Measurements from ENCODE around the gene HDDC2.

The HDDC2 gene

DNA sequence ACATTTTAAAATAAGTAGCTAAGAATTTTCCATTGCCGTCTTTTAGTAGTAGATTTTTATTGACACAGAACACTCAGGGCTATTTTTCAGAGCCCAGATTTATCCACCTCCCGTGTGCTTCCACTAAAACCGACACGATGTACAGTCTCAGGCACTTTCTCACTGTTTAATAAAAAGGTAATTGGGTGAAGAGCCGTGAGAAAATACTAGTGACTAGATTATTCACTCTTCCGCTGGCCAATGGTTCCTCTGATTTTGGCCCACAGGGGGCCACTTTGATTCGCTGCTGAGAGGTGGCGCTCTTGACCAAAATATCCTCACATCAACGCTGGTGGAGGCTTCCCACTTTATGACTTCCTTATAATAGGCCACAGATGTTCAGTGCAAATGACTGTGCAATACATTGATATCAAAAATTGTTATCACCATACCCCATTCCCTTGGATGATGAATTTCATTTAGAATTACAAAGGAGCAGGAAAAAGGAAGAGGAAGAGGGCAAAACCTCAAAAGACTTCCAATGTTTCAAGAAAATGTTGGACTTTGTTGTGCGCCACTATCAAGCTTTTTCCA is 12.3 kb upstream of the HDDC2 start:
- CTCF ChIA-PET: interaction anchor here (0.5 to 1.9 kb wide), 14 partner anchors 9 to 688 kb away, joined by 3 to 11 read pairs (median 4); no protein-coding TSS in a partner anchor
- DNase-seq (ENCODE audit: extremely low spot score): peak; percentile 75
- POLR2A ChIA-PET: interaction anchor here (0.8 kb wide), 1 partner anchor 53 kb away, joined by 3 read pairs; no protein-coding TSS in a partner anchor
- TF ChIP-seq ARNT (IDR thresholded peaks at IDR 0.05) (no peak), SP1 (IDR thresholded peaks at IDR 0.05) (no peak), NFRKB (IDR thresholded peaks at IDR 0.05) (no peak), FOXM1 (IDR thresholded peaks at IDR 0.05; ENCODE audit: borderline replicate concordance) (no peak), FOXK2 (IDR thresholded peaks at IDR 0.05) (no peak), CTBP1 (IDR thresholded peaks at IDR 0.05; ENCODE audit: borderline replicate concordance) (no peak)

DNA sequence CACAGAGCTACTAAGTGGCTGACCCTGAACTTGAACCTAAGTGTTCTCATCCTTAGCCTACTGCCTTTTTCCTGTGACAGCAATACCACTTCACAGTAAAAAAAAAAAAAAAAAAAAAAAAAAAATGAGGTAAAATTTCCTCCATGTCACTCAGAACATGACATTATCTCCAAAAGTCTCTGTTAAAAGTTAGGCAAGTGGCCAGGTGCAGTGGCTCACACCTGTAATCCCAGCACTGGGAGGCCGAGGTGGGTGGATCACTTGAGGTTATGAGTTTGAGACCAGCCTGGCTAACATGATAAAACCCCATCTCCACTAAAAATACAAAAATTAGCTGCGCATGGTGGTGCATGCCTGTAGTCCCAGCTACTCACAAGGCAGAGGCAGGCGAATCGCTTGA is 11.2 kb upstream of the HDDC2 start:
- no peak for TF ChIP-seq HDGF (IDR thresholded peaks at IDR 0.05; ENCODE audit: borderline replicate concordance)
- no peak for TF ChIP-seq SP1 (IDR thresholded peaks at IDR 0.05)
- no peak for TF ChIP-seq LEF1 (IDR thresholded peaks at IDR 0.05; ENCODE audit: borderline replicate concordance)
- no peak for TF ChIP-seq ELF4 (IDR thresholded peaks at IDR 0.05)
- no peak for TF ChIP-seq SUZ12 (IDR thresholded peaks at IDR 0.05)
- no peak for TF ChIP-seq L3MBTL2 (conservative IDR thresholded peaks at IDR 0.05)
- no peak for TF ChIP-seq FOXK2 (IDR thresholded peaks at IDR 0.05)
- ChIA-PET CTCF (interaction anchor here (0.8 to 1.9 kb wide), 5 partner anchors 54 to 477 kb away, joined by 3 to 10 read pairs (median 4); no protein-coding TSS in a partner anchor), POLR2A (no interaction called here)
- DNase-seq (ENCODE audit: extremely low spot score): no peak

DNA sequence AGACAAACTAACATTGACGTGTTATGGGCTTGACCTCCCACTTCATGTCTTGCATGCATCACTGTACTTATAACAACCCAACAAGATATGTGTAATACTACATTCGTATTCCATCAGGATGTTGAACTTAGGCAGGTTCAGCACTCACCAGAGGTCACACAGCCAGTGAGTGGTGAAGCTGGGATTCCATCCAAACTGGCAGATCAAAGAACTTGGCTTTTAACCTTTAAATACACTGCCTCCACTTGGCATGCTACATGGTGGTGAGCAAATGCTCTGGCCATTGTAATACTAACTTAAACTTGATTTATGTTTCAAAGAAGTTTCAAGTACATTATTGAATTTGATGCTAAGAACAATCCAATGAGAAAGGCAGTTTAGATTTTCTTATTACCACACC is 10.7 kb upstream of the HDDC2 start:
- ChIA-PET CTCF (interaction anchor here (0.6 to 1.0 kb wide), 3 partner anchors 54 to 445 kb away, joined by 3 to 4 read pairs (median 4); no protein-coding TSS in a partner anchor), POLR2A (no interaction called here)
- no peak for DNase-seq (ENCODE audit: extremely low spot score)
- TF ChIP-seq ARNT (IDR thresholded peaks at IDR 0.05) (no peak), ZNF384 (IDR thresholded peaks at IDR 0.05) (no peak), L3MBTL2 (conservative IDR thresholded peaks at IDR 0.05) (no peak), BHLHE40 (IDR thresholded peaks at IDR 0.05; ENCODE audit: borderline replicate concordance) (no peak), NFRKB (IDR thresholded peaks at IDR 0.05) (no peak), FOXA1 (IDR thresholded peaks at IDR 0.05) (no peak), FOXK2 (IDR thresholded peaks at IDR 0.05) (no peak), LEF1 (IDR thresholded peaks at IDR 0.05; ENCODE audit: borderline replicate concordance) (no peak), SP1 (IDR thresholded peaks at IDR 0.05) (no peak), TARDBP (IDR thresholded peaks at IDR 0.05) (no peak), HDGF (IDR thresholded peaks at IDR 0.05; ENCODE audit: borderline replicate concordance) (no peak), ELF4 (IDR thresholded peaks at IDR 0.05) (no peak), PKNOX1 (IDR thresholded peaks at IDR 0.05) (no peak), SUZ12 (IDR thresholded peaks at IDR 0.05) (no peak), CTBP1 (IDR thresholded peaks at IDR 0.05; ENCODE audit: borderline replicate concordance) (no peak), FOXM1 (IDR thresholded peaks at IDR 0.05; ENCODE audit: borderline replicate concordance) (no peak)

DNA sequence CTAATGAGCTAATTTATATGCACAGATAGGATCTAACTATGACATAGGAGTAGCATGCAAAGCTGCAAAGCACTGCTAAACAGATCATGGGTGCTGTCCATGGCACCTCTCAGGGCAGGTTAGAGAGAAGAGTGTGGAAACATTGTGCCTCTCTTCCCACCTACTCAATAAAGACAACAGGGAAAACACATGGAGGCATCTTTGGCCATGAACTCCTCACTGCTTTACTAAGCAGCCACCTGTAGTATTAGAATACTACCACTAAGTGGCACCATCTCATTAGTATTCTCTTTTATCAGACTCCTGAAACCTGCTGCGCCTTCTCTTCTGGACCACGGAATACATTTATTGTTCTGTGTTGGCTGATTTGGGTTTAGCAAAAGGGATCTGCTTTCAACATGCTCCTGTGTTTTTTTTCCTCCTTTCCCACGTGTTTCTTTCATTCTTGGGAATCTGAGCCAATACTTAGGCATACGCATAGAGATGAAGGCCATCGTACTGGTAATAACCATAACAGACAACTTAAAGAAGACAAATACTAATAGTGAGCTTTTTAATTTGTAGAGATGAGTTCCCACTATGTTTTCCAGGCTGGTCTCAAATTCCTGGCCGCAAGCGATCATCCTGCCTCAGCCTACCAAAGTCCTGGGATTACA is 9.4 kb upstream of the HDDC2 start:
- POLR2A ChIA-PET: no interaction called here
- TF ChIP-seq FOXA1 (IDR thresholded peaks at IDR 0.05): no peak
- TF ChIP-seq TARDBP (IDR thresholded peaks at IDR 0.05): no peak
- TF ChIP-seq PKNOX1 (IDR thresholded peaks at IDR 0.05): no peak
- no peak for TF ChIP-seq LEF1 (IDR thresholded peaks at IDR 0.05; ENCODE audit: borderline replicate concordance)
- no peak for TF ChIP-seq BHLHE40 (IDR thresholded peaks at IDR 0.05; ENCODE audit: borderline replicate concordance)
- TF ChIP-seq SUZ12 (IDR thresholded peaks at IDR 0.05): no peak
- no peak for TF ChIP-seq CTBP1 (IDR thresholded peaks at IDR 0.05; ENCODE audit: borderline replicate concordance)
- no peak for TF ChIP-seq NFRKB (IDR thresholded peaks at IDR 0.05)
- TF ChIP-seq ELF4 (IDR thresholded peaks at IDR 0.05): no peak
- TF ChIP-seq SP1 (IDR thresholded peaks at IDR 0.05): no peak
- no peak for TF ChIP-seq ZNF384 (IDR thresholded peaks at IDR 0.05)
- TF ChIP-seq HDGF (IDR thresholded peaks at IDR 0.05; ENCODE audit: borderline replicate concordance): no peak
- TF ChIP-seq FOXM1 (IDR thresholded peaks at IDR 0.05; ENCODE audit: borderline replicate concordance): no peak
- TF ChIP-seq ARNT (IDR thresholded peaks at IDR 0.05): no peak
- no peak for TF ChIP-seq L3MBTL2 (conservative IDR thresholded peaks at IDR 0.05)
- peak; percentile 65 for DNase-seq (ENCODE audit: extremely low spot score)
- CTCF ChIA-PET: interaction anchor here (0.6 to 1.5 kb wide), 6 partner anchors 29 to 635 kb away, joined by 3 to 5 read pairs (median 4); no protein-coding TSS in a partner anchor

GRCh38 chr6:125307964-125308615 is 6.3 kb upstream of the HDDC2 start:
- DNase-seq (ENCODE audit: extremely low spot score): no peak

More at GRCh38 chr6:125307964-125308615, 6.3 kb upstream of the HDDC2 start:
- POLR2A ChIA-PET: interaction anchor here (1.5 kb wide), 1 partner anchor 648 kb away, joined by 3 read pairs; no protein-coding TSS in a partner anchor
- TF ChIP-seq TARDBP (IDR thresholded peaks at IDR 0.05) (no peak), PKNOX1 (IDR thresholded peaks at IDR 0.05) (peak; percentile 27; the same call in 1 of the 2 replicates)
- CTCF ChIA-PET: no interaction called here
